ENCODE measurements around the gene CELSR1. TPM values are rescaled to one million over a fixed set of nuclear protein-coding genes. Genes with fewer than 3 reads are reported as not detected.

The CELSR1 gene, protein sequence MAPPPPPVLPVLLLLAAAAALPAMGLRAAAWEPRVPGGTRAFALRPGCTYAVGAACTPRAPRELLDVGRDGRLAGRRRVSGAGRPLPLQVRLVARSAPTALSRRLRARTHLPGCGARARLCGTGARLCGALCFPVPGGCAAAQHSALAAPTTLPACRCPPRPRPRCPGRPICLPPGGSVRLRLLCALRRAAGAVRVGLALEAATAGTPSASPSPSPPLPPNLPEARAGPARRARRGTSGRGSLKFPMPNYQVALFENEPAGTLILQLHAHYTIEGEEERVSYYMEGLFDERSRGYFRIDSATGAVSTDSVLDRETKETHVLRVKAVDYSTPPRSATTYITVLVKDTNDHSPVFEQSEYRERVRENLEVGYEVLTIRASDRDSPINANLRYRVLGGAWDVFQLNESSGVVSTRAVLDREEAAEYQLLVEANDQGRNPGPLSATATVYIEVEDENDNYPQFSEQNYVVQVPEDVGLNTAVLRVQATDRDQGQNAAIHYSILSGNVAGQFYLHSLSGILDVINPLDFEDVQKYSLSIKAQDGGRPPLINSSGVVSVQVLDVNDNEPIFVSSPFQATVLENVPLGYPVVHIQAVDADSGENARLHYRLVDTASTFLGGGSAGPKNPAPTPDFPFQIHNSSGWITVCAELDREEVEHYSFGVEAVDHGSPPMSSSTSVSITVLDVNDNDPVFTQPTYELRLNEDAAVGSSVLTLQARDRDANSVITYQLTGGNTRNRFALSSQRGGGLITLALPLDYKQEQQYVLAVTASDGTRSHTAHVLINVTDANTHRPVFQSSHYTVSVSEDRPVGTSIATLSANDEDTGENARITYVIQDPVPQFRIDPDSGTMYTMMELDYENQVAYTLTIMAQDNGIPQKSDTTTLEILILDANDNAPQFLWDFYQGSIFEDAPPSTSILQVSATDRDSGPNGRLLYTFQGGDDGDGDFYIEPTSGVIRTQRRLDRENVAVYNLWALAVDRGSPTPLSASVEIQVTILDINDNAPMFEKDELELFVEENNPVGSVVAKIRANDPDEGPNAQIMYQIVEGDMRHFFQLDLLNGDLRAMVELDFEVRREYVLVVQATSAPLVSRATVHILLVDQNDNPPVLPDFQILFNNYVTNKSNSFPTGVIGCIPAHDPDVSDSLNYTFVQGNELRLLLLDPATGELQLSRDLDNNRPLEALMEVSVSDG (N-terminal part only)
- 10 to 100 TPM; 24.4 to 34.1 TPM for total RNA-seq
- polyA plus RNA-seq (2013, experiment 1 of 2): 27.1 TPM
- 27.1 TPM for polyA plus RNA-seq (2013, experiment 2 of 2)
- long read RNA-seq, experiment 1, partial matches to known transcripts: 6 of 13 reads
- long read RNA-seq, experiment 1, other reads (novel, unspliced or antisense): 7 of 13 reads
- long read RNA-seq, experiment 2, partial matches to known transcripts: 19 of 32 reads
- long read RNA-seq, experiment 2, other reads (novel, unspliced or antisense): 12 of 32 reads
- long read RNA-seq, experiment 3, partial matches to known transcripts: 15 of 27 reads
- long read RNA-seq, experiment 3, other reads (novel, unspliced or antisense): 12 of 27 reads
- long read RNA-seq, experiment 4: 0 reads

GRCh38 chr22:46537225-46537945 lies at the start of gene CELSR1:
CELSR1 (minus strand) TSS chr22:46537620; CDS start chr22:46537170, 450 bp downstream.
- DNase-seq: peak; percentile 87
- H3K4me3 Mint-ChIP-seq: peak within 1 kb of the TSS; percentile 56
- H3K27me3 ChIP-seq (ENCODE audit: control insufficient read depth, insufficient read depth, low read length, poor library complexity, severe bottlenecking): peaks cover 26% of the 10 kb centered on the region
- peaks cover 28% of the 10 kb centered on the region for H3K36me3 Mint-ChIP-seq (ENCODE audit: low read depth)
- H3K4me1 Mint-ChIP-seq: peaks cover 10% of the 10 kb centered on the region
- no peak within 1 kb of the TSS for H3K27ac Mint-ChIP-seq
- no peak within 1 kb of the TSS for H3K9ac ChIP-seq (ENCODE audit: extremely low read depth, low read length, poor library complexity, severe bottlenecking)
- H3K4me3 ChIP-seq (ENCODE audit: low read length): peak within 1 kb of the TSS; percentile 80
- WGBS, 2 experiments (ENCODE audit: insufficient coverage in 1 of 2, insufficient read length in 1 of 2): 0 to 2% methylated on average over 48 to 101 of the region's 101 CpGs
- H3K9me3 Mint-ChIP-seq: peaks cover 26% of the 10 kb centered on the region
- peaks cover 11% of the 10 kb centered on the region for H3K36me3 ChIP-seq (ENCODE audit: control insufficient read depth, insufficient read depth, low read length)
- H3K9me3 ChIP-seq (ENCODE audit: control insufficient read depth, low read length): peaks cover 4% of the 10 kb centered on the region
- H3K27me3 Mint-ChIP-seq (ENCODE audit: insufficient read depth): peaks cover 51% of the 10 kb centered on the region
- TF ChIP-seq, protein P1, sequence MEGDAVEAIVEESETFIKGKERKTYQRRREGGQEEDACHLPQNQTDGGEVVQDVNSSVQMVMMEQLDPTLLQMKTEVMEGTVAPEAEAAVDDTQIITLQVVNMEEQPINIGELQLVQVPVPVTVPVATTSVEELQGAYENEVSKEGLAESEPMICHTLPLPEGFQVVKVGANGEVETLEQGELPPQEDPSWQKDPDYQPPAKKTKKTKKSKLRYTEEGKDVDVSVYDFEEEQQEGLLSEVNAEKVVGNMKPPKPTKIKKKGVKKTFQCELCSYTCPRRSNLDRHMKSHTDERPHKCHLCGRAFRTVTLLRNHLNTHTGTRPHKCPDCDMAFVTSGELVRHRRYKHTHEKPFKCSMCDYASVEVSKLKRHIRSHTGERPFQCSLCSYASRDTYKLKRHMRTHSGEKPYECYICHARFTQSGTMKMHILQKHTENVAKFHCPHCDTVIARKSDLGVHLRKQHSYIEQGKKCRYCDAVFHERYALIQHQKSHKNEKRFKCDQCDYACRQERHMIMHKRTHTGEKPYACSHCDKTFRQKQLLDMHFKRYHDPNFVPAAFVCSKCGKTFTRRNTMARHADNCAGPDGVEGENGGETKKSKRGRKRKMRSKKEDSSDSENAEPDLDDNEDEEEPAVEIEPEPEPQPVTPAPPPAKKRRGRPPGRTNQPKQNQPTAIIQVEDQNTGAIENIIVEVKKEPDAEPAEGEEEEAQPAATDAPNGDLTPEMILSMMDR (conservative IDR thresholded peaks at IDR 0.05): no peak
- H3K4me1 ChIP-seq (ENCODE audit: control insufficient read depth, insufficient read depth, low read length): peaks cover 2% of the 10 kb centered on the region
- no peak within 1 kb of the TSS for H3K27ac ChIP-seq (ENCODE audit: low read depth, low read length)

- Histone ChIP-seq H3K9ac (ENCODE audit: extremely low read depth, low read length, poor library complexity, severe bottlenecking) (no peak overlapping the region), H3K36me3 (ENCODE audit: control insufficient read depth, insufficient read depth, low read length) (no peaks in the 10 kb centered on the region), H3K4me3 (ENCODE audit: low read length) (no peak overlapping the region), H3K27me3 (ENCODE audit: control insufficient read depth, insufficient read depth, low read length, poor library complexity, severe bottlenecking) (no peaks in the 10 kb centered on the region), H3K9me3 (ENCODE audit: control insufficient read depth, low read length) (no peaks in the 10 kb centered on the region), H3K27ac (ENCODE audit: low read depth, low read length) (no peak overlapping the region), H3K4me1 (ENCODE audit: control insufficient read depth, insufficient read depth, low read length) (peaks cover 14% of the 10 kb centered on the region)
- Mint-ChIP-seq H3K27me3 (ENCODE audit: insufficient read depth) (no peaks in the 10 kb centered on the region), H3K4me1 (peaks cover 25% of the 10 kb centered on the region), H3K9me3 (no peaks in the 10 kb centered on the region), H3K27ac (peak overlapping the region; percentile 40), H3K36me3 (ENCODE audit: low read depth) (no peaks in the 10 kb centered on the region), H3K4me3 (no peak overlapping the region)
- WGBS, 2 experiments (ENCODE audit: insufficient coverage in 1 of 2, insufficient read length in 1 of 2): 92 to 100% methylated on average over 4 to 9 of the region's 9 CpGs
- TF ChIP-seq, protein P1 (conservative IDR thresholded peaks at IDR 0.05): no peak
- DNase-seq: no peak
Observed at GRCh38 chr22:46587061-46587460, 49.6 kb upstream of the CELSR1 start.
